ENCODE results near the gene SPATS2. TPM values are rescaled to one million over a fixed set of nuclear protein-coding genes. Genes with fewer than 3 reads are reported as not detected.
A peak's percentile ranks its signal among the peaks of the same experiment; 100 is the strongest.

SPATS2 gene
- polyA plus RNA-seq, 1 of the 3 experiments (the other 2 are of a cell fraction), result 72.9 TPM

- peaks cover 5% of the 10 kb centered on the region for H3F3A ChIP-seq (replicated peaks; ENCODE audit: insufficient read depth)
- H3K27me3 ChIP-seq (ENCODE audit: insufficient read depth), result no peaks in the 10 kb centered on the region
- peaks cover 0 to 3% of the 10 kb centered on the region in 2 experiments for H3K36me3 ChIP-seq (replicated peaks in 1 of 2; ENCODE audit: control insufficient read depth in 1 of 2, insufficient read depth in 2 of 2, low read length in 1 of 2)
- CTCF ChIA-PET, result interaction anchor here (1.2 to 9.9 kb wide), 5 partner anchors 10 to 194 kb away, joined by 4 to 76 read pairs (median 9); no protein-coding TSS in a partner anchor
- DNase-seq, result peak; percentile 25
- TF ChIP-seq GATA2 (CRISPR knock-in tag; IDR thresholded peaks at IDR 0.05) (no peak), RFX5 (IDR thresholded peaks at IDR 0.05; ENCODE audit: low read length) (no peak), NFIC (IDR thresholded peaks at IDR 0.05; ENCODE audit: borderline replicate concordance) (no peak), FOXM1 (IDR thresholded peaks at IDR 0.05; ENCODE audit: low read depth) (no peak), ELF1 (IDR thresholded peaks at IDR 0.05) (no peak), IRF3 (IDR thresholded peaks at IDR 0.05; ENCODE audit: low read depth, low read length) (no peak), CHD2 (IDR thresholded peaks at IDR 0.05; ENCODE audit: low read length, partially characterized antibody) (no peak), POLR2AphosphoS5 (IDR thresholded peaks at IDR 0.05; ENCODE audit: low read depth, low read length) (no peak), ZBTB33 (IDR thresholded peaks at IDR 0.05; ENCODE audit: borderline replicate concordance, low read depth) (no peak), USF1 (IDR thresholded peaks at IDR 0.05; ENCODE audit: borderline replicate concordance, low read depth) (no peak), RAD21 (IDR thresholded peaks at IDR 0.05; ENCODE audit: low read length) (no peak), MEF2A (IDR thresholded peaks at IDR 0.05; ENCODE audit: borderline replicate concordance, low read depth) (no peak), FOXJ3 (CRISPR knock-in tag; IDR thresholded peaks at IDR 0.05) (no peak), NRF1 (IDR thresholded peaks at IDR 0.05; ENCODE audit: low read depth, low read length) (no peak), SMC3 (IDR thresholded peaks at IDR 0.05; ENCODE audit: low read depth, low read length) (no peak), FOSL2 (IDR thresholded peaks at IDR 0.05; ENCODE audit: borderline replicate concordance, low read depth) (no peak), PBX3 (IDR thresholded peaks at IDR 0.05) (no peak)
- no peak overlapping the region for H2AFZ ChIP-seq (ENCODE audit: low read depth)
- no peaks in the 10 kb centered on the region for H3K9me2 ChIP-seq
- no peaks in the 10 kb centered on the region for H3K9me3 ChIP-seq
- no peaks in the 10 kb centered on the region for H3K79me2 ChIP-seq (ENCODE audit: insufficient read depth)
- POLR2A ChIA-PET, result no interaction called here
- H3K4me1 ChIP-seq (ENCODE audit: control insufficient read depth in 1 of 2, insufficient read depth in 2 of 2, low read depth in 1 of 2, low read length in 1 of 2), result no peaks in the 10 kb centered on the region; a peak in 1 of 4 replicates
- 65% methylated on average over 5 of the region's 7 CpGs for WGBS (ENCODE audit: low lambda C conversion rate)
- H3K4me2 ChIP-seq, result no peak overlapping the region
- H3K9ac ChIP-seq, result no peak overlapping the region
- H4K20me1 ChIP-seq (ENCODE audit: insufficient read depth), result no peaks in the 10 kb centered on the region
- H3K4me3 ChIP-seq (ENCODE audit: low read depth in 2 of 2, low read length in 1 of 2), result no peak overlapping the region
- H3K27ac ChIP-seq (ENCODE audit: low read depth in 2 of 2, low read length in 1 of 2), result no peak overlapping the region
Measured at GRCh38 chr12:49552014-49552413, 184.8 kb downstream of the SPATS2 start.
